KOPT-K1 (cell line): ENCODE data around the gene LIN28B.
"Not testable (repeated sequence)": the region's sequence is repeated elsewhere in the genome, so short reads cannot be mapped to it uniquely, and the experiment has no call there.

Experiments used
- H3K27ac ChIP-seq: fragments of 200-600 bp; sonication (generic); 2 replicates; pipeline ENCODE4 v1.5.1; 2016; ENCODE audit warnings: antibody characterized with exemption, mild to moderate bottlenecking, low read depth, low read length; ENCODE audit not compliant: poor library complexity, severe bottlenecking
- H3K36me3 ChIP-seq: fragments of 200-600 bp; sonication (generic); 2 replicates; pipeline ENCODE4 v1.5.1; 2017; ENCODE audit warnings: antibody characterized with exemption, mild to moderate bottlenecking, low read length, moderate library complexity; ENCODE audit not compliant: insufficient read depth
- H3K9me3 ChIP-seq: fragments of 200-600 bp; sonication (generic); 2 replicates; pipeline ENCODE4 v1.5.1; 2017; ENCODE audit warnings: antibody characterized with exemption, low read length, mild to moderate bottlenecking; ENCODE audit not compliant: insufficient read depth, poor library complexity, severe bottlenecking

LIN28B gene

GRCh38 chr6:104983776-104984175 is 26.9 kb downstream of the LIN28B start:
- H3K27ac ChIP-seq = no peak overlapping the region
- H3K9me3 ChIP-seq = peaks cover 5% of the 10 kb centered on the region
- peaks cover 58% of the 10 kb centered on the region for H3K36me3 ChIP-seq

GRCh38 chr6:104984831-104985230 is 27.9 kb downstream of the LIN28B start:
- Histone ChIP-seq H3K36me3 (peaks cover 66% of the 10 kb centered on the region), H3K9me3 (peaks cover 5% of the 10 kb centered on the region), H3K27ac (no peak overlapping the region)

DNA sequence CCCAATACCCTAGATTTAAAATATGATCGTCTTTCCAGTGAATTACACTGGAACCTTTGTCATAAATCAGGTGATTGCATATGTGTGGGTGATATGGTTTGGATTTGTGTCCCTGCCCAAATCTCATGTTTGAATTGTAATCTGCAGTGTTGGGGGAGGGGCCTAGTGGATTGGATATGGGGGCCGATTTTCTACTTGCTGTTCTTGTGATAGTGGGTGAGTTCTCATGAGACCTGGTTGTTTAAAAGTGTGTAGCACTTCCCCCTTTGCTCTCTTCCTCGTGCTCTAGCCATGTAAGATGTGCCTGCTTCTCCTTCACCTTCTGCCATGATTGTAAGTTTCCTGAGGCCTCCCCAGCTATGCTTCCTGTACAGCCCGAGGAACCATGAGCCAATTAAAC is 29.0 kb downstream of the LIN28B start:
- not testable (repeated sequence) for H3K27ac ChIP-seq, H3K9me3 ChIP-seq

GRCh38 chr6:104986625-104987024 is 29.7 kb downstream of the LIN28B start:
- H3K27ac ChIP-seq = no peak overlapping the region
- H3K36me3 ChIP-seq = peaks cover 63% of the 10 kb centered on the region
- peaks cover 10% of the 10 kb centered on the region for H3K9me3 ChIP-seq

More for the DNA sequence above, 29.0 kb downstream of the LIN28B start:
- peaks cover 66% of the 10 kb centered on the region for H3K36me3 ChIP-seq

DNA sequence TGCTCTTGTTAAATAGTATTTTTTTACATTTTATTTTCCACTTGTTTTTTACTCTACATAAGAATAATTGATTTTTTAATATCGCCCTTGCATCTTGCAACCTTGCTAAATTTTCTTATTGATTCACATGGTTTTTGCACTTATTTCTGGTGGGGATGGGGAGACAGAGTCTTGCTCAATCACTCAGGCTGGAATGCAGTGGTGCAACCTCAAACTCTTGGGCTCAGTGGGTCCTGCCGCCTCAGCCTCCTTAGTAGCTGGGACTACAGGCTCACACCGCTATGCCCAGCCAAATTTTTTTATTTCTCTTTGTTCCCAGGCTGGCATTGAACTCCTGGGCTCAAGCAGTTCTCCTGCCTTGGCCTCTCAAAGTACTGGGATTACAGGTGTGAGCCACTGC is 30.3 kb downstream of the LIN28B start:
- peaks cover 63% of the 10 kb centered on the region for H3K36me3 ChIP-seq
- H3K9me3 ChIP-seq = peaks cover 13% of the 10 kb centered on the region
- H3K27ac ChIP-seq = no peak overlapping the region

DNA sequence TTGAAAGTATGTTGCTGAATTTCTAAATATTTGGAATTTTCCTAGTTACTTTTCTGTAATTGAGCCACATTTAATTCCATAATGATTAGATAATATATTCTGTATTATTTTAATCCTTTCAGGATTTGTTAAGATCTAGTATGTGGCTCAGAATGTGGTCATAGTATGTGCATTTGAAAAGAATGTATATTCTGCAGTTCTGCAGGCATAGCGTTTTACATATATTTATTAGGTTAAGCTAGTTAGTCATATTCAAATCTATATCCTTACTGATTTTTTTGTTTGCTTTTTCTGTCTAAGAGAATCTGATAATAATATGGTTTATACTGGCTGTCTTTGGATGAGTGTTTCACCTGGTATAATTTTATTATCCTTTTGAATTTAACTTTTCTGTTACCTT is 33.2 kb downstream of the LIN28B start:
- H3K27ac ChIP-seq = no peak overlapping the region
- peaks cover 13% of the 10 kb centered on the region for H3K9me3 ChIP-seq
- H3K36me3 ChIP-seq = peaks cover 46% of the 10 kb centered on the region

- peaks cover 37% of the 10 kb centered on the region for H3K36me3 ChIP-seq
- H3K9me3 ChIP-seq, H3K27ac ChIP-seq: not testable (repeated sequence)
Measured at GRCh38 chr6:104991062-104991461, 34.2 kb downstream of the LIN28B start.

DNA sequence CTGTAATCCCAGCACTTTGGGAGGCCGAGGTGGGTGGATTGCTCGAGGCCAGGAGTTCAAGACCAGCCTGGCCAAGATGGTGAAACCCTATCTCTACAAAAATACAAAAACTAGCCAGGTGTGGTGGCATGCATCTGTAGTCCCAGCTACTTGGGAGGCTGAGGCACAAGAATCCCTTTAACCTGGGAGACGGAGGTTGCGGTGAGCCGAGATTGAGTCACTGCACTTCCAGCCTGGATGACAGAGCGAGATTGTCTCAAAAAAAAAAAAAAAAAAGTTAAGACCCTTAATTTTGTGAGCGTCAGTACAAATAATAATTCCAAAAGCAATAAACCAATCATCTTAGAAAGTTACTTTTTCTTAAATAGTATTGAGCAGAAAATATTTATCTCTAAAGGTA is 36.7 kb downstream of the LIN28B start:
- not testable (repeated sequence) for H3K9me3 ChIP-seq, H3K27ac ChIP-seq
- peaks cover 29% of the 10 kb centered on the region; the same call in 1 of the 2 replicates for H3K36me3 ChIP-seq

DNA sequence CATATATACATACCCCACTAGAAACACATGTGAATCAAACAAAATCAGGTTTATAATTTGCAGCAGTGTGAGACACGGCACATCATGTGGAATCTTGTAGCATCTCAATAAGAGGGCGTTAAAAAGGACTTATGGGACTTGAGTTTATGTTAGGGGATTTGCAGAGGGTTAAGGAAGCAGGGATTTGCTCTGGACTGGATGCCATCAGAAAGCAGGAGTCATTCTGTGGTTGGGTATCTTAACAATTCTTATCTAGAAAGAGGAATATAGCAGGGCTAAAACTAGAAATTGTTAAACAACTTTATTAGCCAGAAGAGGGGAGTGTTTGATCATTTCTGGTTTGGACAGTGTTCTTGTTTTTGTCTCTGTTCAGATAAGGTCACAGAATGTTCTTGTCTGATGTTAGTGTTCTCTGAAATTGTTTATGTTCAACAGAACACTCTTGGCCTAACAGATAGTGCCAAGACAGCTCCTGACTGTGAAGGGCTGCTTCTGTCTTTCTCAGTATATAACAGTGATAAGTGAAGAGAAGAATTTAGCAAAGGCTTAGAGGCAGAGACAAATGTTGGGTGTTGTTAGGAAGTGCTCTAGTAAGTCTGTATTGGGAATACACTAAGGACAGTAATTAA is 39.2 kb downstream of the LIN28B start:
- peaks cover 24% of the 10 kb centered on the region; the same call in 1 of the 2 replicates for H3K36me3 ChIP-seq
- peaks cover 7% of the 10 kb centered on the region for H3K9me3 ChIP-seq
- no peak overlapping the region for H3K27ac ChIP-seq

GRCh38 chr6:105001063-105001462 is 44.2 kb downstream of the LIN28B start:
- Histone ChIP-seq H3K9me3 (peaks cover 28% of the 10 kb centered on the region), H3K27ac (no peak overlapping the region), H3K36me3 (peaks cover 40% of the 10 kb centered on the region)

GRCh38 chr6:105001906-105002305 is 45.0 kb downstream of the LIN28B start:
- Histone ChIP-seq H3K9me3 (peaks cover 28% of the 10 kb centered on the region), H3K36me3 (peaks cover 42% of the 10 kb centered on the region), H3K27ac (no peak overlapping the region)

DNA sequence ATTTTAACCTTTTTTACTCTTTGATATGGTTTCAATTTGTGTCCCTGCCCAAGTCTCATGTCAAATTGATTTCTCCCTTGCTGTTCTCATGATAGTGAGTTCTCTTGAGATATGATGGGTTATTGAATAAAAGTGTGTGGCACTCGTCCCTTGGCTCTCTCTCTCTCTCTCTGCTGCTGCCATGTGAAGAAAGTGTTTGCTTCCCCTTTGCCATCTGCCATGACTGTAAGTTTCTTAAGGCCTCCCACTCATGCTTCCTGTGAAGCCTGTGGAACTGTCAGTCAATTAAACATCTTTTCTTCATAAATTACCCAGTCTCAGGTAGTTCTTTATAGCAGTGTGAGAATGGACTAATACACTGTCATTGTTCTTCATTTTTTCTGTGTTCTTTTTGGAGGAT is 48.5 kb downstream of the LIN28B start:
- Histone ChIP-seq H3K36me3 (peaks cover 36% of the 10 kb centered on the region), H3K27ac (no peak overlapping the region), H3K9me3 (peaks cover 28% of the 10 kb centered on the region)

- not testable (repeated sequence) for H3K9me3 ChIP-seq, H3K36me3 ChIP-seq, H3K27ac ChIP-seq
Measured at GRCh38 chr6:105013459-105013858, 56.6 kb downstream of the LIN28B start.

DNA sequence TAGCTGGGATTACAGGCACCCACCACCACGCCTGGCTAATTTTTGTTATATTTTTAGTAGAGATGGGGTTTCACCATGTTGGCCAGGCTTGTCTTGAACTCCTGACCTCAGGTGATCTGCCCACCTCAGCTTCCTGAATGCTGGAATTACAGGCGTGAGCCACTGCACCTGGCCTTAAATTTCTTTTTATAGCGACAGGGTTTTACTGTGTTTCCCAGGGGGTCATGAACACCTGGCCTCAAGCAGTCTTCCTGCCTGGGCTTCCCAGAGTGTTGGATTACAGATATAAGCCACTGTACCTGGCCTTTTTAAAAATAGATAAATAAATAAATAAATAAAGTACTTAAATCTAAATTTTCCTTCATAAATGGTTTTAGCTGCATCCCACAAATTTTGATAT is 57.5 kb downstream of the LIN28B start:
- H3K36me3 ChIP-seq = 0 out of 2 replicates have a peak, but pooled peaks cover 6% of the 10 kb centered on the region
- no peaks in the 10 kb centered on the region for H3K9me3 ChIP-seq
- H3K27ac ChIP-seq = no peak overlapping the region

DNA sequence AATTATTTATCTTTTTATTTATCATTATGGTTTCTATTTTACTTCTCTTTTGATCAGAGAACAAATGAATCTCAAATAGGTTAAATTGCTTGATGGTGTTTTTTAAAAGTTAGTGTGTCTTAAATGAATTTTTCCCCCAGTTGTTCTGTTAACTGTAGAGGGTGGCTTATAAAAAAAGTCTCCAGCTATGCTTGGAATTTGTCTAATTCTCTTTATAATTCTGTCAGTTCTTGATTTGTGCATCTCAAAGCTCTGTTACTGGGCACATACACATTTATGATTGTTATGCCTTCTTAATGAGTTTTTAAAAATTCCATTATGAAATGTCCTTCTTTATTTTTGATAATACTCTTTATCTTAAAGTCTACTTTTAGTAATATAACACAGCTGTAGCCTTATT is 58.0 kb downstream of the LIN28B start:
- Histone ChIP-seq H3K27ac (no peak overlapping the region), H3K9me3 (no peaks in the 10 kb centered on the region), H3K36me3 (0 out of 2 replicates have a peak, but pooled peaks cover 6% of the 10 kb centered on the region)

- Histone ChIP-seq H3K27ac (no peak overlapping the region), H3K9me3 (no peaks in the 10 kb centered on the region)
Measured at GRCh38 chr6:105015482-105015881, 58.6 kb downstream of the LIN28B start.

More at GRCh38 chr6:105015482-105015881, 58.6 kb downstream of the LIN28B start:
- 0 out of 2 replicates have a peak, but pooled peaks cover 6% of the 10 kb centered on the region for H3K36me3 ChIP-seq
